Subcutaneous adipose tissue (tissue), 4 donors: ENCODE measurements around the gene TAP1. TPM values are rescaled to one million over a fixed set of nuclear protein-coding genes. Genes with fewer than 3 reads are reported as not detected.

Experiments
- total RNA-seq, 4 donors: library from RNA; depleted of rRNA; stranded (reverse); fragments of >200 nt; gene quantifications; one replicate each; pipeline ENCODE4 v1.1.0, GENCODE V29; 2016
- TF ChIP-seq, protein P1 (sequence below): fragments of 450-650 bp; IDR thresholded peaks from one replicate; pipeline ENCODE4 v1.5.1; 2016; ENCODE audit warnings: low read depth, mild to moderate bottlenecking, control low read depth, antibody characterized with exemption, moderate library complexity

Gene TAP1
- 10 to 100 TPM; 18.3 to 76.9 (median 32.4) TPM for total RNA-seq

DNA sequence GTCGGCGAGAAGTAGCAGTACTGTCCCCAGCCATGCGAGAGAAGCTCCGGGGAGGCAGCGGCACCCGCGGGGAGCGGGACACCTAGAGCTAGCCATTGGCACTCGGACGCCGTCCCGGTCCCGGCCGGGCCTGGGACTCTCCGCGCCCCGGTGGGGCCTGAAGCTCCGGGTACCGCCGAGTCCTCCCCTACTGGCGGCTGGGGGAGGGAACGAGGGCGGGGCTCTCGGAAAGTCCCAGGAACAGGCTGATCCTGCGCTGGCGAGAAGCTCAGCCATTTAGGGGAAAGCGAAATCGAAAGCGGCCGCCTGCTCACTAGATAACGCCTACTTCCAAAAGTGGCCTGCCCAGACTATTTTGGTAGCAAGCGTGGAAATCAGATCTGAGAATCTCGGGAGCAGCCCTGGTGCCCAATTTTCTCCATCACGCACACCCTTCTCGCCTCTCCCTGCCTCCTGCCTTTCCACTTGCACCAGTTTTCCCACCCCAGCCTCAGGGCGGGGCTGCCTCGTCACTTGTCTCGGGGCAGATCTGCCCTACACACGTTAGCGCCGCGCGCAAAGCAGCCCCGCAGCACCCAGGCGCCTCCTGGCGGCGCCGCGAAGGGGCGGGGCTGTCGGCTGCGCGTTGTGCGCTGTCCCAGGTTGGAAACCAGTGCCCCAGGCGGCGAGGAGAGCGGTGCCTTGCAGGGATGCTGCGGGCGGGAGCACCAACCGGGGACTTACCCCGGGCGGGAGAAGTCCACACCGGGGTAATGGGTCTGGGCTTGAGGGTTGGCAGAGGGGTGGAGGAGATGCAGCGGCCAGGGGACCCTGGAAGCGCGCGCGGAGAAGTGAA is at the start of gene TAP1, which contains the start of gene PSMB9:
Gene TAP1, minus strand, starts transcription at position 164 of the 835 bp plus-strand sequence. Its CDS starts 68 bp downstream, at position 96.
Gene PSMB9, plus strand, starts transcription at position 652 of the 835 bp plus-strand sequence. Its CDS starts 38 bp downstream, at position 690.
- TF ChIP-seq, protein P1, sequence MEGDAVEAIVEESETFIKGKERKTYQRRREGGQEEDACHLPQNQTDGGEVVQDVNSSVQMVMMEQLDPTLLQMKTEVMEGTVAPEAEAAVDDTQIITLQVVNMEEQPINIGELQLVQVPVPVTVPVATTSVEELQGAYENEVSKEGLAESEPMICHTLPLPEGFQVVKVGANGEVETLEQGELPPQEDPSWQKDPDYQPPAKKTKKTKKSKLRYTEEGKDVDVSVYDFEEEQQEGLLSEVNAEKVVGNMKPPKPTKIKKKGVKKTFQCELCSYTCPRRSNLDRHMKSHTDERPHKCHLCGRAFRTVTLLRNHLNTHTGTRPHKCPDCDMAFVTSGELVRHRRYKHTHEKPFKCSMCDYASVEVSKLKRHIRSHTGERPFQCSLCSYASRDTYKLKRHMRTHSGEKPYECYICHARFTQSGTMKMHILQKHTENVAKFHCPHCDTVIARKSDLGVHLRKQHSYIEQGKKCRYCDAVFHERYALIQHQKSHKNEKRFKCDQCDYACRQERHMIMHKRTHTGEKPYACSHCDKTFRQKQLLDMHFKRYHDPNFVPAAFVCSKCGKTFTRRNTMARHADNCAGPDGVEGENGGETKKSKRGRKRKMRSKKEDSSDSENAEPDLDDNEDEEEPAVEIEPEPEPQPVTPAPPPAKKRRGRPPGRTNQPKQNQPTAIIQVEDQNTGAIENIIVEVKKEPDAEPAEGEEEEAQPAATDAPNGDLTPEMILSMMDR: no peak

GRCh38 chr6:32895006-32895345 is 41.5 kb upstream of the TAP1 start:
- TF ChIP-seq, protein P1: no peak

- TF ChIP-seq, protein P1: no peak
Observed at GRCh38 chr6:32894085-32895005, 40.8 kb upstream of the TAP1 start.

GRCh38 chr6:32890831-32891230 is 37.3 kb upstream of the TAP1 start:
- TF ChIP-seq, protein P1: no peak

- TF ChIP-seq, protein P1: no peak
Observed at GRCh38 chr6:32889533-32889932, 36.0 kb upstream of the TAP1 start.

- TF ChIP-seq, protein P1: no peak
Observed at GRCh38 chr6:32888576-32888975, 35.1 kb upstream of the TAP1 start.

GRCh38 chr6:32887616-32888015 is 34.1 kb upstream of the TAP1 start:
- TF ChIP-seq, protein P1: no peak
